ENCODE measurements around the gene SMAD2.

GRCh38 chr18:47809420-47809819 is 121.0 kb downstream of the SMAD2 start:
- TF ChIP-seq CTCF (IDR thresholded peaks at IDR 0.05): no peak
- no peak for TF ChIP-seq POLR2A (IDR thresholded peaks at IDR 0.05)

All from esophagus squamous epithelium (tissue), 4 donors.